Measurements from ENCODE around the gene ATP13A5.

ATP13A5 gene

GRCh38 chr3:193269343-193270028, 109.1 kb downstream of the ATP13A5 start:
- no peak for DNase-seq (ENCODE audit: low spot score)

- peak; percentile 9 for DNase-seq (ENCODE audit: low spot score)
These were observed 115.8 kb downstream of the ATP13A5 start for GRCh38 chr3:193262707-193263106.

- DNase-seq (ENCODE audit: low spot score), result no peak
These were observed 116.6 kb downstream of the ATP13A5 start for GRCh38 chr3:193261970-193262369.

- DNase-seq (ENCODE audit: low spot score), result no peak
These were observed 124.4 kb downstream of the ATP13A5 start for GRCh38 chr3:193253986-193254660.

- no peak for DNase-seq (ENCODE audit: low spot score)
These were observed 128.1 kb downstream of the ATP13A5 start for GRCh38 chr3:193250492-193250891.

GRCh38 chr3:193248848-193249468, 129.6 kb downstream of the ATP13A5 start:
- no peak for DNase-seq (ENCODE audit: low spot score)

GRCh38 chr3:193243571-193243970, 135.0 kb downstream of the ATP13A5 start:
- no peak for DNase-seq (ENCODE audit: low spot score)

- DNase-seq (ENCODE audit: low spot score), result no peak
These were observed 136.8 kb downstream of the ATP13A5 start for GRCh38 chr3:193241716-193242115.

GRCh38 chr3:193240850-193241706, 137.5 kb downstream of the ATP13A5 start, which contains the start of gene PLAAT1:
Gene PLAAT1 (plus strand): TSS chr3:193241222. CDS start chr3:193255651, 14,429 bp downstream.
- DNase-seq (ENCODE audit: low spot score), result peak; percentile 80

- no peak for DNase-seq (ENCODE audit: low spot score)
These were observed 138.1 kb downstream of the ATP13A5 start for GRCh38 chr3:193240436-193240849.

- DNase-seq (ENCODE audit: low spot score), result no peak
These were observed 141.5 kb downstream of the ATP13A5 start for GRCh38 chr3:193237030-193237429.

- no peak for DNase-seq (ENCODE audit: low spot score)
These were observed 142.0 kb downstream of the ATP13A5 start for GRCh38 chr3:193236599-193236998.

GRCh38 chr3:193231201-193231600, 147.4 kb downstream of the ATP13A5 start:
- no peak for DNase-seq (ENCODE audit: low spot score)

- no peak for DNase-seq (ENCODE audit: low spot score)
These were observed 147.9 kb downstream of the ATP13A5 start for GRCh38 chr3:193230610-193231009.

- no peak for DNase-seq (ENCODE audit: low spot score)
These were observed 148.6 kb downstream of the ATP13A5 start for GRCh38 chr3:193229851-193230420.

- DNase-seq (ENCODE audit: low spot score), result no peak
These were observed 150.3 kb downstream of the ATP13A5 start for GRCh38 chr3:193228206-193228605.

- DNase-seq (ENCODE audit: low spot score), result no peak
These were observed 153.0 kb downstream of the ATP13A5 start for GRCh38 chr3:193225302-193226125.
